GM12891 (cell line): ENCODE results near the gene NRXN2.

Experiments used
- DNase-seq: peaks from one replicate; pipeline ENCODE4 v3.0.0; 2011; ENCODE audit warnings: low spot score; ENCODE audit not compliant: insufficient read length
- FAIRE-seq: peaks from 2 replicates; lab custom pipeline; 2011; peaks lifted over from hg19 to GRCh38; lab: Jason Lieb, UNC
- PAX5 ChIP-seq: IDR thresholded peaks from 2 replicates; pipeline ENCODE4 v1.6.1; 2011; ENCODE audit warnings: low read length, moderate library complexity, mild to moderate bottlenecking; ENCODE audit not compliant: insufficient read depth, severe bottlenecking
- POLR2A ChIP-seq: IDR thresholded peaks from 2 replicates; pipeline ENCODE4 v1.6.1; 2011; ENCODE audit warnings: low read depth, low read length, control low read depth
- POLR2AphosphoS5 ChIP-seq: IDR thresholded peaks from 2 replicates; pipeline ENCODE4 v1.6.1; 2011; ENCODE audit warnings: low read depth, low read length, control low read depth
- POU2F2 ChIP-seq: IDR thresholded peaks from 2 replicates; pipeline ENCODE4 v1.6.1; 2011; ENCODE audit warnings: low read depth, mild to moderate bottlenecking, control low read depth, low read length, moderate library complexity
- SPI1 ChIP-seq: IDR thresholded peaks from 2 replicates; pipeline ENCODE4 v1.6.1; 2011; ENCODE audit warnings: low read depth, low read length, control low read depth
- TAF1 ChIP-seq: IDR thresholded peaks from 2 replicates; pipeline ENCODE4 v1.6.1; 2011; ENCODE audit warnings: low read depth, low read length, control low read depth

NRXN2 gene

GRCh38 chr11:64611869-64612646 is 110.9 kb downstream of the NRXN2 start:
- FAIRE-seq: no peak
- DNase-seq: no peak
- TF ChIP-seq POLR2A (no peak), TAF1 (no peak), POLR2AphosphoS5 (no peak), POU2F2 (no peak), PAX5 (no peak), SPI1 (no peak)

GRCh38 chr11:64611176-64611575 is 111.8 kb downstream of the NRXN2 start:
- no peak for DNase-seq
- no peak for FAIRE-seq
- TF ChIP-seq POLR2A (no peak), POLR2AphosphoS5 (no peak), SPI1 (no peak), TAF1 (no peak), PAX5 (no peak), POU2F2 (no peak)

- FAIRE-seq (no peak), DNase-seq (no peak)
- TF ChIP-seq POLR2AphosphoS5 (no peak), POU2F2 (no peak), PAX5 (no peak), SPI1 (no peak), POLR2A (no peak), TAF1 (no peak)
Measured at GRCh38 chr11:64610596-64610995, 112.4 kb downstream of the NRXN2 start.

GRCh38 chr11:64609436-64610047 is 113.5 kb downstream of the NRXN2 start:
- DNase-seq (no peak), FAIRE-seq (no peak)
- TF ChIP-seq POLR2A (no peak), SPI1 (no peak), POU2F2 (no peak), TAF1 (no peak), PAX5 (no peak)

- no peak for DNase-seq
- TF ChIP-seq TAF1 (no peak), POLR2AphosphoS5 (no peak), PAX5 (no peak), POU2F2 (no peak), SPI1 (no peak), POLR2A (no peak)
- FAIRE-seq: no peak
Measured at GRCh38 chr11:64608636-64609035, 114.4 kb downstream of the NRXN2 start.

GRCh38 chr11:64608046-64608445 is 115.0 kb downstream of the NRXN2 start:
- TF ChIP-seq POLR2A: no peak
- no peak for TF ChIP-seq PAX5
- no peak for TF ChIP-seq TAF1
- no peak for TF ChIP-seq POLR2AphosphoS5
- TF ChIP-seq POU2F2: no peak
- TF ChIP-seq SPI1: no peak
- no peak for FAIRE-seq
- DNase-seq: no peak

GRCh38 chr11:64607381-64607985 is 115.5 kb downstream of the NRXN2 start:
- DNase-seq (no peak), FAIRE-seq (no peak)
- no peak for TF ChIP-seq POLR2AphosphoS5
- TF ChIP-seq POU2F2: no peak

- DNase-seq (no peak), FAIRE-seq (no peak)
- TF ChIP-seq TAF1 (no peak), POU2F2 (no peak), PAX5 (no peak), POLR2A (no peak), POLR2AphosphoS5 (no peak), SPI1 (no peak)
Measured at GRCh38 chr11:64606796-64607380, 116.1 kb downstream of the NRXN2 start.

- no peak for TF ChIP-seq TAF1
- TF ChIP-seq PAX5: no peak
- no peak for TF ChIP-seq SPI1
- TF ChIP-seq POU2F2: no peak
- TF ChIP-seq POLR2AphosphoS5: no peak
- DNase-seq (no peak), FAIRE-seq (no peak)
Measured at GRCh38 chr11:64605656-64606585, 117.1 kb downstream of the NRXN2 start.
